Activated T-cell treated with anti-CD3 and anti-CD28 coated beads for 48 hours (primary cell): ENCODE results near the gene BAHCC1.

Experiments used
- DNase-seq: peaks from one replicate; pipeline ENCODE4 v3.0.0-alpha.2; 2020; ENCODE audit warnings: low read depth

Gene BAHCC1

DNA sequence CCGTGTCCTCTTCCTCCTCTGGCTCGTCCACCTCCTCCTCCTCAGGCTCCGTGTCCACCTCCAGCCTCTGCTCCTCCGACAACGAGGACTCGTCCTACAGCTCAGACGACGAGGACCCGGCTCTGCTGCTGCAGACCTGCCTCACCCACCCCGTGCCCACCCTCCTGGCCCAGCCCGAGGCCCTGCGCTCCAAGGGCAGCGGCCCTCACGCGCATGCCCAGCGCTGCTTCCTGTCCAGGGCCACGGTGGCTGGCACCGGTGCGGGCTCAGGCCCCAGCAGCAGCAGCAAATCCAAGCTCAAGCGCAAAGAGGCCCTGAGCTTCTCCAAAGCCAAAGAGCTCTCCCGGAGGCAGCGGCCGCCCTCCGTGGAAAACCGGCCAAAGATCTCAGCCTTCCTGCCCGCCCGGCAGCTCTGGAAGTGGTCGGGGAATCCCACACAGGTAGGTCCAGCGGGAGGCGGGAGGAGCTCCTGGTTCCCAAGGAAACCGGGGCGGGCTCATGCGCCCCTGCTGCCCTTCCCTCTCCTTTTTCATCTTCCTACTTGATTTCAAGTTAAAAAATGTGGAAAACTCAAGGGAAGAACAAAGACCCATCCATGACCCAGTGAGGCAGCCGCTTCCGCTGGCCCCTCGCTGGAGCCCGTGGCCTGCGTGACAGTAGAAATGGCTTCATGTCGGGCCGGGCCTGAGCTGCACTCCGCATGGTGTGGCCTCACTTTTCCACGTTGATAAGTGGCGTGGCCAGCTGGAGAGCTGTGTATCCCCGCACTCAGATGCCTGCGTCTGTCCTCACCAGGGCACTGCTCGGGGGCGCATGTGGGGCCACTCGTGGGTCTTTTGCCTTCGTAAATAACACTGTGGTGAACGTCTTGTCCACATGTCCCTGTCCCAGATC, 66.6 kb downstream of the BAHCC1 start:
- DNase-seq: no peak

DNA sequence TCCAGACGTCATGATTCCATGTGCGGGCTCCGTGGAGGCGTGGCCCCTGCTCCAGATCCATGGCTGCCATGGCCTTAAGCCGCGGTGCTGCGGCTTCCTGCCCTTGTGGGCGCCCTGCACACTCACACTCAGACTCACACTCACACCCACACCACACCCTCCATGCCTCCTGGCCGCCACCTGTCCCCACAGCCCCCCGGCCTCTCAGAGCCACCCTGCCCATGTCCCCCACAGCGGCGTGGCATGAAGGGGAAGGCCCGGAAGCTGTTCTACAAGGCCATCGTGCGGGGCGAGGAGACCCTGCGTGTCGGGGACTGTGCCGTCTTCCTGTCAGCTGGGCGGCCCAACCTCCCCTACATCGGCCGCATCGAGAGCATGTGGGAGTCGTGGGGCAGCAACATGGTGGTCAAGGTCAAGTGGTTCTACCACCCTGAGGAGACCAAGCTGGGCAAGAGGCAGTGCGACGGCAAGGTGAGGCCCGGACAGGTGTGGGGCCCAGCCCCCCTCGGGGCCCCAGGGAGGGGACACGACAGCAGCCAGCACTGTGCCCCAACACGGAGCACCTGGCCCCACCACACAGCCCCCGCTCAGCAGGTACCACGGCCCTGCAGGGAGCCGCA, 67.4 kb downstream of the BAHCC1 start:
- no peak for DNase-seq

DNA sequence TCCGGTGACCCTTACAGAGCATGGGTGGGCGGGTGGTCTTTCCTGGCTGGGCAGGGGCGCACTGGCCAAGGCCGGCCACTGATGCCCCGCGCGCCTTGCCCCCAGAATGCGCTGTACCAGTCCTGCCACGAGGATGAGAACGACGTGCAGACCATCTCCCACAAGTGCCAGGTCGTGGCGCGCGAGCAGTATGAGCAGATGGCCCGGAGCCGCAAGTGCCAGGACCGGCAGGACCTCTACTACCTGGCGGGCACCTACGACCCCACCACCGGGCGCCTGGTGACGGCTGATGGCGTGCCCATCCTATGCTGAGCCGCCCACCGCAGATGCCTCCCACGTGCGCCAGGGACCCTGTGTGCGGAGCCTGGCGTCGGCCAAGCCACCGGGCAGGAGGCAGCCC, 68.2 kb downstream of the BAHCC1 start:
- no peak for DNase-seq

DNA sequence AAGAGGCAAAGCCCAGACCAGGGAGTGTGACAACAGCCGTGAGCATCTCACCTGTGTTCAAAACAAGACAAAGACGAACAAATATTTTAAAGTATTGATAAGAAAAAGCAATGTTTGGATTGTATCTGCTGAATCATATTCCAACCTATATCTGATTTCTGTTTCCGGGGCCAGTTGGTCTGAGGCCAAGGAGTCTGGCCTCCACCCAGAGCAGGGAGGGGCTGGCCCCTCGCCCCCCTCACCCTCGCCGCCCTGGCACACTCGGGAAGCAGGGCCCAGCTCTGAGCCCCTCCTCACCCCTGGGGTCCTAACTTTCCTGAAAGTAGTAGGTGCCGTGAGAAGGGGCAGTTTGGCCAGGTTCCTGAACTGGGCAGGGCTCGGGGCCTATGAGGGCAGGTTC, 69.3 kb downstream of the BAHCC1 start:
- no peak for DNase-seq

DNA sequence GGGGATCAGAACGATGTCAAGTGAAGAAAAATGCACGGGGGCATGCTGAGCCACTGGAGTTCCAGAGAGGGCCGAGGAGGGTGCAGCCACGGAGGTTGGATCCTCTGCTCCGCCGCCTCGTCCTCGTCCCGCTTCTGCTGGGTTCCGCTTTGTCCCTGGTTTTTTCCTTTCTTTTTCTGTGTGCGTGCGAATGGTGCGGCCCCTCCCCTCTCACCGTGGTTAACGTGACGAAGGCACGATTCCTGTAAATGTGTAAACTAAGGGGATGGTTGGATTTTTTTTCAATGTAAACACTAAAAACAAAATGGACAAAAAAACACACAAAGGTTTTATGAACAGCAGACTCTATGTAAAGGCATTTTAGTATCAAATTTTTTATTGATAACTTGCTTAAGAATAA, 70.7 kb downstream of the BAHCC1 start:
- DNase-seq: no peak

DNA sequence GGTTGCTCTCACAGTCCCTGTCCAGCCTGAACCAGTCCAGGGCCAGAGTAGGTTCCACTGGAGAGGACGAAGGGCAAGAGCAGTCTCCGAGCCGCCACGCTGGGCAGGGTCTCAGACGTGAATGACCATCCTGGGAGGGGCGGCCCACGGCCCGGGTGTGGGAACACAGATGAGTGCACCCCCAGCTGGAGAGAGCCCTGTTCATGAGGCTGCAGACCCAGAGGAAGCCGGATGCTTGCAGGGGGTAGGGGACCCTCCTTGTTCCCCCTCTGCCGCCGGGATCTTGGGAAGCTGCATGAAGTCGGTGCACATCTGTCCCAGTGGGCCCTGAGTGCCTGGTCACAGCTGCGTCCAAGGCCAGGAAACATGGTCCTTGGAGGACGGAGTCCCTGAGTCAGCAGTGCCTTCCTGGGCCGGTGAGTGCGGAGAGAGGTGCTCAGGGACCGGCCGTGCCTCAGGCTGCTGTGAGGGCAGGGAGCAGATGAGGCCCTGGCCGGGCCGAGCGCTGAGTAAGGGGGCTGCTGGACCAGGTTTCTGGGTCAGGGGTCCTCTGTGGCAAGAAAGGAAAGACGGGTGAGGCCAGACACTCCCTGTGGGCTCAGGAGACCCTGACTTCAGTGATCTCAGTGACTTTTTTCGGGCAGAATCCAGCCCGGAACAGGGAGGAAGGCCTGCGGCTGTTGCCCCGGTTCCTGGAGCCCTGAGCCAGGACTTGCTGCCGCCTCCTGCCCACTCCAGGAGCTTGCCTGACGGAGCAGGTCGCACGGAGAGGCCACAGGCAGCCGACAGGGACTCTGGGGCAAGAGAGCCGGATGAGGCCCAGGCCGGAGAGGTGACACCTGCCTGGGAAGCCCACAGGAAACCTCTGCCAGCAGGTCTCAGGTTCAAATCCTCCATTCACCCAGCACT, 71.6 kb downstream of the BAHCC1 start:
- DNase-seq: no peak

DNA sequence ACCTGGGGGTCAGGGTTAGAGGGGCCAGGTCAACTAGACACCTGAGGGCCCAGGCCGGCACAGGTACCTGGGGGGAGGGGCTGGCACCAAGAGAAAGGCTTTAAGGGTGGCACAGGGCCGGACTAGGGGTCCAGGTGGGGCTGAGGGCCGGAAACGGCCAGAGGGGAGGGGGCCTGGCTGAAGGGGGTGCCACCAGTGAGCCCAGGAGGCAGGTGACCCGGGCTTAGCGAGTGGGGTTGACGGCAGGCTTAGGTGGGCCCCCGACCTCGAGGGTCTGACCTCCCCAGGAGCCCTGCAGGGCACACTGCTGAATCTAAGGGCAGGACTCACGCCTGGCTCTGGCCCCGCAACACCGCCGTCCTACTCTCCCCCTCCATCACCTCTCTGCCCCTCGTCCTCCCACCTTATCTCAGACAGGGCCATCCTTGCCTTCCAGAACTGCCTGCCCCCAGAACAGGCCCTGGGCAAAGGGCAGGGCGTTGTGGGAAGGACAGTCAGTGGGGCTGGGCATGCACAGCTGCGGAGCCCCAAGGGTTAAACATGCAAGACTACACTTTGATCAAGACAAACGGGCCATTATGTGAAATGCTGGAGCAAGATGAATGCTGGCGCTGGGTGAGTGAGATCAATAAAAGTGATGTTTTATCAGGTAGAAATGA, 73.0 kb downstream of the BAHCC1 start:
- no peak for DNase-seq

DNA sequence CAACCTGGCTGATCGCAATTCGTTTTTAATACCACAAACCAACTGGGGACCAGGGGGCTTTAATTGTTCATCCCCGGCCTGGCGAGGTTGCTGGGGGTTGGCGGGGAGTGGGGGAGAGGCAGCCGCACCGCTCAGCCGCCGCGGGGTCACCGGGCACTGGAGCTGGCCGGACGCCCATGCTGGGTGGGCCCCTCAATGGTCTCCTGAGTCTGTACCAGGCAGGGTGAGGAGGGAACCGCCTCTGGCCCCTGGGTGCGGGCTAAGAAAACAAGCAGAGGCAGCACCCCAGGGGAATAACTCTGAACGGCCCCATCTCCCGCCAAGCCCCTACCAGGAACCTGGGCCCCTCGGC, 73.5 kb downstream of the BAHCC1 start:
- DNase-seq: no peak

DNA sequence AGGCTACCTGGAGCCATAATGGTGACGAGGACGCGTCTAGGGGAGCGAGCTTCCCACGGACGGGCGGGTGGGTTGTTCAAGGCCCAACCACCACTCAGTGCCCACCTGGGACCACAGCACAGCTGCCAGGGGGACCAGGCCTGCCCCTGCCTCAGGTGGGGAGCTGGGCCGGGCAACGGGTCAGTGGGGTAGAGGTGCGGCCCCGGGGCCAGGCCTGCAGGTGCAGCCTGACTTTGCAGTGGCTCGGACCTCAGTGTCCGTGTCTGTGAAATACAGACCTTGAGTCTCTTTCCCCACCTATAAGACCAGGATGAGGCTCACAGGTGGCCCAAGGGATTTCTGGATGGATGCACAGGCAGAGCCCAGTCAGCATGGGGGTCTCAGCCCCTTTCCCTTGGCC, 74.0 kb downstream of the BAHCC1 start:
- no peak for DNase-seq

DNA sequence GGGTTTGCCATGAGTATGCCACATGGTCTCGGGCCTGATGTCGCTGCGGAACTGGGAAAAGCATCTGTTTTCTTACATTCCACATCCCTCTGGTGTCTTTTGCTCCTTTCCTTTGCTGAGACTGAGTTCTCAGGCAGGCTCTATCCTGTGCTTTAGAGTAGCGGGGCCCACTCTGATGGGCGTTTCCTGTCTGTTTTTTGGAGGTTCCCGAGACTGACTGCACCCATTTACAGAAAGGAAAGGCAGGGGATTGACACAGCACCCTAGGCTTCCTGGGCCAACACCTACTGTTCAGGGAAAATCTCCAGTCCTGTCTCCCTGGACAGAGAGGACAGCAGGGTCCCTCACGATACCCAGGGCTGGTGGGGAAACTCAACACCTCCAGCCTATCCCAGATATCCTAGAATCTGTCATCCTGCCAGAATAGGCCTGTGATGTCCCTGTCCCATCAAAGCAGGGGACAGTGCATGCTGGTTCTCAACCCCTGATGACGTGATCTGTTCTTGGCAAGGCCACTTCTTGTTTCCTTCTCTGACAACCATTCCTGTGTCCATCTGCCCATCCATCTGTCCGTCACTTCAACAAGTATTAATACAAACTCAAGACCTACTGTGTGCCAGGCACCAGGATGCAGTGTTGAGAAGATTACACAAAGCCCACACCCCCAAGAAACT, 75.2 kb downstream of the BAHCC1 start:
- DNase-seq: no peak

DNA sequence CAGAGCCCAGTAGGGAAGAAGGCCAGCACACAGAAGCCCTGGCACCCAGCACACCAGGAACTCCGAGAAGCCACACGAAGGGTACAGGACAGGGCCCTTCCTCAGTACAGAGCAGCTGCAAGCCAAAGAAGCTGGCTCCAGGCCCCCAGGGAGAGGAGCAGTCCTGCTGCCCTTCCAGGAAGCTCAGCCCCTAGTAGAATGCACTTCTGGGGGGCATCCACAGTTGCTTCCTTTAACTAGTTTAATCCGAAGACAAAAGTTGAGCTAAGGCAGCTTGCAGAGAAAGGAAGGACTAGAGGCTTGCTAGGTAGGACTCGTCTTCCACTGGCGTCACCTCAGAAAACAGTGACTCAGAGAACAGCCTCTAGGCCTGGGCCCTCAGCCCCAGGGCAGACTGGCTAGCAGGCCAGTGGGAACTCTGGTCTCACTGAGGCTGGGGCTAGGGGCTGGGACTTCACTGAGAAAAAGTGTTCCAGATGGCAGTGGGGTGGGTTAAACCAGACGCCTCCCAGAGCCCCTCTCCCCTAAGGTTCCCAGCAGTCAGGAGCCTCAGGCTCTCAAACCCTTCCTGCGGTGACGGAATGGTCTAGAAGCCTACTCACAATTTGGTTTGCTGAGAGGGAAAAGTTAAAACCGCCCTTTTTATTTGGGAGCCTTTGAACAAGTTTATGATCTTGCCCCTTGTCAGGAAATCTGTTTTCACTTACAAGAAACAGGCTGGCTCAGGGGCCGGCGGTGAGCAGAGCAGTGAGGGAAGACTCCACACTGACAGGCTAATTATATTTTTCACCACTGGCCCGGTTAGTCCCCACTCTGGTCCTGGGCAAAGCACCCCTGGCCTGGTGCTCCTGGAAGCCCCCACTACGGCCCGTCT, 75.9 kb downstream of the BAHCC1 start:
- no peak for DNase-seq

DNA sequence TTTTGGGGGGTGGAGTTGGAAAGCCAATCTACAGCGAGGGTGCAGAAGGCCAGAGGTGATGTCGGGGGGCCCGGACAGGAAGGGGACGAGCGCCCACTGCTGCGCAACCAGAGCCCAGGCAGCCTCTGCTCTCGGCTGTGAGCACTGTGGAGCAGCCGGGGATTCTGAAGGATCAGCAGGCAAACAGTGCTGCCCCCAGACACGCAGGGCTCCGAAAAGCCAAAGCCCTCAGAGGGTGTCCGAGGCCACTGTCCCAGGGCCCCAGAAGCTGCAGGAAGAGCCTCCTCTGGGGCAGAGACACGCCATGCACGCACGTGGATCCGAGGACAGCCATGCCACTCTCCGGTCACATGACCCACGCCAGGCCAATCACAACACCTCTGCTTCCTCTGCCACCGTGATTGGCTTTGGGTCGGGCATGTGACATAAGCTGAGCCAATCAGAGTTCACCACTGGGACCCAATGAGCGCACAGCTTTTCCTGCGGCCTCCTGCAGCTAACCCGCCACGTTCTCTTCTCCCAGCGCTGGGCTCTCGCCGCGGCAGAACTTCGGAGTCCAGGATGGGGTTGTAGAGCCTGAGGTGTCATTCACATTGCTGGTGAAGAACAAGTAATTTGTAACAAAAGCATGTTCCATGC, 76.7 kb downstream of the BAHCC1 start:
- DNase-seq: peak; percentile 33

DNA sequence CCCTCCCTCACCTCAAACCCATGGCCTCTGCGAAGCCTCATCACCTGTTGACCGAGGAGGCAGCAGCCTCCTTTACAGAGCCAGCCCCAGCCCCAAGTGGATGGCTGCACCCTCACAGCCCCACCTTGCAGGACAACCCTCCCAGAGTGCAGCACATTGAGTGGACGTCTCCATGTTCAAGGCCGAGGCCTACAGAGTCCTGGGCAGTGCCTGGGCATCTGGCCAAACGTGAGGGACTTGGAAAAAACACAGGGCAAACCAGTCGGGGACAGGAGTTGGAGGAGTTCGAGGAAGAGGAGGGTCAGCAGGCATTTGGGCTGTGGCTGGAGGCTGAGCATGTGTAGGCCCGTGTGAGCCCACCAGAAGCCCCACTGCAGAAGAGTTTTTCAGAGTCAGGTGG, 77.8 kb downstream of the BAHCC1 start:
- DNase-seq: no peak

DNA sequence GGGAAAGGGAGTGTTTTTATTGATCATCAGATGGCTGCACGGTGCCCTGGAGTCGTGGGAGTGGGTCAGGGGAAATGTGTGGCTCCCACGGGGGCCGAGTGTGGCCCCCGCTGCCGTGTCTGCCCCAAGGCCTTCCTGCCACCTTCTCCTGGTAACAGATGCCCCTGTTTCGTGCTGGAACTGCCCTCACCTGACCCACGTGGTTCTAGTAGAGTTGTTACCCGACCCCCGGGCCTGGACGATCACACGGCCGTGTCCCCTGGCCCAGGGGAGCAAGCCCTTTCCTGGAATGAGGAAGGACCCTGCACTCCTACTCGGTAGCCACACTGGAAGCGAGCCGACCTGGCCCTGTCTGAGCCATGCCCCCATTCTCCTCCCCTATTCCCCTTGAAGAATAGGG, 79.7 kb downstream of the BAHCC1 start:
- no peak for DNase-seq

DNA sequence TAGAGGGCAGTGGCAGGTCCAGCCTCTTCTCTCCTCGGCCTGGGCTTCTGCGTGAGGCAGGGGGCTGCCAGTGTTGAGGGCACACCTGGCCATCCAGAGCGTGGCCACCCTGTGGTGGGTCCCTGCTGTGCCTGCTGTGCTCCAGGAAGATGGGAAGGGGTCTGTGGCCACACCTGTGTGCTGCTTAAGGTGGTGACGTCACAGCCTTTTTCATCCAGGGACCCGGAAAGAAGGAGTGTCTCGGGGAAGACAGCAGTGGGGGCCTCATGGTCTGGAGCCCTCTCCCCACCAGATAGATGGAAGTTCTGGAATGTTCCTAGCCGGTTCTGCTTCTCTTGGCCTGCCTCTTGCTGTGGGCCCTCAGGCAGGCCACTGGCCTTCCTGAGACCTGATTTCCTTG, 80.8 kb downstream of the BAHCC1 start:
- no peak for DNase-seq

DNA sequence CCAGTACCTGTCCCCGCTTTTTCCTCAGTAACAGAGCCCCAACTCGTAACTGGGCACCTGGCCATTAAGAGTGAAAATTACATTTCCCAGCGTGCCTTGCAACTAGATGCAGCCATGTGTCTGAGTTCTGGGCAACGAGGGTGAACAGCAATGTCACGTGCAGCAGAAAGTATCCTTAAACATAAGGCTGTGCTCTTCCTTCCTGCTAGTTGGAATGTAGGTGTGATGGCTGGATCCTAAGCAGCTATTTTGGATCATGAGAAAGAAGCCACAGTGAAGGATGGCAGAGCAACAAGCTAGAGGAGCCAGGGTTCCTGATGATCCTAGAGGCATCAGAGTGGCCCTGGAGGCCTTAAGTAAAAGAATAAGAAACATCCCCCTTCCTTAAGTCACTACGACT, 81.4 kb downstream of the BAHCC1 start:
- DNase-seq: no peak

DNA sequence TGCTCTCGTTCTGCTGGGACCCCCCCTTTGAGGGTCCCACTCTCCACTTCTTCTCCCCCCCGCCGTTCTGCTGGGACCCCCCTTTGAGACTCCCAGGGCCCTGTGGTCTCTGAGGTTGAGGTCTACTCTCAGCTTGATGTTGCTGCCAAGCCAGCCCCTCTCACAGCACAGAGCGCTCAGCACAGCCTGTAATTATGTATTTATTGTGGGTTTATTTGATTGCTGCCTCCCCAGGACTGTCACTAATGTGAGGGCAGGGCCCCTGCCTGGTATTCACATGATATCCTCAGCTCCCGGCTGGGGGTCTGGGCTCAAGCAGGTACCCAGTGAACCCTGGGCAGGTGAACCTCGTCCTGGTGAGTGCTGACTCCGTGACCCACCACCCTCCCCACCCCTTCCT, 81.9 kb downstream of the BAHCC1 start:
- DNase-seq: no peak

DNA sequence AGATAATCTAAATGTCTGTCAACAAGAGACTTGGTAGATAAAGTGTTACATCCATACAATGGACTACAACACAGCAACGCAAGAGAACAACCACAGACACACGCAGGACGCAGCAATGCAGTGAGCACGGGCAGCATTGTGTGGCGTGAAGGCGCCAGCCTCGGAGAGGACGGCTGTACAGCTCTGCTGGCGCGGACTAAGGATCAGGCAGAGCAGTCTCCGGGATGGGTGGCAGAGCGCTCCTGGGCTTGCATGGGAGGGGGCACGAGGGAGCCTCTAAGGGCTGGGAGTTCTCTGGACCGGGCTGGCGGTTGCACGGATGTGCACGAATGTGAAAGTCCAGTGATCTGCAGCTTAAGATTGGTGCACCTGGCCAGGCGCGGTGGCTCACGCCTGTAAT, 82.9 kb downstream of the BAHCC1 start:
- no peak for DNase-seq

DNA sequence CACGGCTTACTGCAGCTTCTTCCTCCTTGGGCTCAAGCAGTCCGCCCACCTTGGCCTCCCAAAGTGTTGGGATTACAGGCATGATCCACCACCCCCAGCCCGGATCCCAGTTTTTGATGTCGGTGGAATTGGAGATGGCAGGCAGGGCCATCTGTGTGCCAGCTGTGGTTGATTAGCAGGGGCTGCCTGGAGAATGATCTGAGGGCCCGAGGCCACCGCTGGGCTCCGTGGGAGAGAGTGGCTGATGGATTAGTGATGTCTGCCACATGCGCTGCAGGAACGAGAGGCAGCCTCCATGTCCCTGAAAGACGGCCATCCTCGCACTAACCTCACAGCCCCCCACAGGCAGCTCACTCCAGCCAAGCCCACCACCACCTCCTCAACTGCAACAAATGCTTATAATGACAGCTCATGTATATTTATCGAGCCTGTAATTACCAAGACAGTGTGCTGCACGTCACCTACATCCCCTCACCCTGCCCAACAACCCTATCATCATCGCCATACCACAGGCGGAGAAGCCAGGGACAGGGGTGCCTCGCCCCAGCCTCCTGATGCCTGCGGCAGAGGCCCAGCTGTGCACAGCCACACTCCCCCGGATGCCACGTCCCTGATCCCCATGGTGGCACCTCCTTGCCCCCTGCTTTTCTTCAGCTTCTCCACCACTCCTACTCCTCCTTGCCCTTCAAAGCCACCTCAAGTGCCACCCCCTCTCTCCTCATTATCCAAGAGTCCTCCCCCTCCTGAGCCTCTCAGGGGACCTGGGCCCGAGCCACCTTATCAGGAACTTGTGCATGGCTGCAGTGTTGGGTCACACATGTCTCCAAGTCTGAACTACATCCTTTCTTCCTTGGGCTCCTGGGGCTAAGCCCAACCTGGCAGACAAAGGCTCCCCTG, 84.2 kb downstream of the BAHCC1 start:
- DNase-seq: no peak
